Activated CD4-positive, alpha-beta T cell treated with anti-CD3 and anti-CD28 coated beads, Interleukin-2, amount 10 ng/mL, durations not matched to agents 7 days and 5 days (primary cell): ENCODE results near the gene FAM110D. TPM values are rescaled to one million over a fixed set of nuclear protein-coding genes. Genes with fewer than 3 reads are reported as not detected.

Source experiments
- CTCF ChIA-PET: fragments of 350-600 bp; sonication (Branson Sonifier 250); formaldehyde crosslinking; loops from one replicate; lab custom pipeline; 2021; ENCODE audit warnings: antibody characterized with exemption; lab: Charles Lee
- POLR2A ChIA-PET: fragments of 350-600 bp; sonication (Branson Sonifier 250); formaldehyde crosslinking; loops from one replicate; lab custom pipeline; 2021; ENCODE audit warnings: antibody characterized with exemption; lab: Charles Lee
- DNase-seq: peaks from one replicate; pipeline ENCODE4 v3.0.0-alpha.2; 2020
- H3K27ac Mint-ChIP-seq: one replicate; pipeline ENCODE4 v1.8.0; 2021; ENCODE audit warnings: mild to moderate bottlenecking, moderate library complexity, mixed read lengths
- H3K27me3 Mint-ChIP-seq: one replicate; pipeline ENCODE4 v1.8.0; 2021; ENCODE audit warnings: mixed read lengths
- H3K36me3 Mint-ChIP-seq: one replicate; pipeline ENCODE4 v1.8.0; 2021; ENCODE audit warnings: low read depth, mixed read lengths
- H3K4me1 Mint-ChIP-seq: one replicate; pipeline ENCODE4 v1.8.0; 2021; ENCODE audit warnings: mixed read lengths
- H3K4me3 Mint-ChIP-seq: one replicate; pipeline ENCODE4 v1.8.0; 2021; ENCODE audit warnings: mild to moderate bottlenecking, moderate library complexity, mixed read lengths
- H3K9me3 Mint-ChIP-seq: one replicate; pipeline ENCODE4 v1.8.0; 2021; ENCODE audit warnings: mixed read lengths
- total RNA-seq, 2 experiments: library from RNA; stranded (reverse); gene quantifications; one replicate each; pipeline ENCODE4 v1.2.3, GENCODE V29; 2021

The FAM110D gene
- total RNA-seq, 2 experiments from 2014 or later = not detected

- no peak for DNase-seq
- Mint-ChIP-seq H3K27ac (no peak overlapping the region), H3K36me3 (no peaks in the 10 kb centered on the region), H3K9me3 (no peaks in the 10 kb centered on the region), H3K4me1 (peaks cover 17% of the 10 kb centered on the region), H3K4me3 (no peak overlapping the region), H3K27me3 (no peaks in the 10 kb centered on the region)
- ChIA-PET CTCF (no interaction called here), POLR2A (no interaction called here)
Measured at GRCh38 chr1:26134466-26134865, 24.4 kb upstream of the FAM110D start.

- no peaks in the 10 kb centered on the region for H3K9me3 Mint-ChIP-seq
- peak overlapping the region; percentile 18 for H3K4me3 Mint-ChIP-seq
- no peaks in the 10 kb centered on the region for H3K36me3 Mint-ChIP-seq
- peaks cover 16% of the 10 kb centered on the region for H3K4me1 Mint-ChIP-seq
- ChIA-PET CTCF (interaction anchor here (0.6 to 2.3 kb wide), 11 partner anchors 11 to 275 kb away, joined by 3 to 14 read pairs (median 4); partner anchors contain the start of genes ZNF593 and ZNF593OS), POLR2A (interaction anchor here (0.8 to 1.1 kb wide), 3 partner anchors 12 to 331 kb away, joined by 3 to 7 read pairs (median 4); partner anchors contain the start of gene PDIK1L)
- H3K27ac Mint-ChIP-seq = peak overlapping the region; percentile 44
- no peaks in the 10 kb centered on the region for H3K27me3 Mint-ChIP-seq
- DNase-seq = no peak
Measured at GRCh38 chr1:26138974-26139558, 19.8 kb upstream of the FAM110D start.

- ChIA-PET CTCF (interaction anchor here (0.9 to 1.7 kb wide), 4 partner anchors 13 to 41 kb away, joined by 3 to 6 read pairs (median 3); no protein-coding TSS in a partner anchor), POLR2A (no interaction called here)
- no peak overlapping the region for H3K27ac Mint-ChIP-seq
- H3K4me3 Mint-ChIP-seq = no peak overlapping the region
- H3K9me3 Mint-ChIP-seq = no peaks in the 10 kb centered on the region
- no peaks in the 10 kb centered on the region for H3K36me3 Mint-ChIP-seq
- H3K4me1 Mint-ChIP-seq = peaks cover 18% of the 10 kb centered on the region
- H3K27me3 Mint-ChIP-seq = peaks cover 3% of the 10 kb centered on the region
- no peak for DNase-seq
Measured at GRCh38 chr1:26142159-26142558, 16.7 kb upstream of the FAM110D start.

- CTCF ChIA-PET = interaction anchor here (0.5 to 3.5 kb wide), 27 partner anchors 10 to 901 kb away, joined by 3 to 44 read pairs (median 5); partner anchors contain the start of genes CEP85, EXTL1, PDIK1L and ZNF593
- Mint-ChIP-seq H3K9me3 (no peaks in the 10 kb centered on the region), H3K27ac (no peak overlapping the region), H3K4me1 (peaks cover 2% of the 10 kb centered on the region), H3K4me3 (no peak overlapping the region), H3K27me3 (peaks cover 21% of the 10 kb centered on the region), H3K36me3 (no peaks in the 10 kb centered on the region)
- peak; percentile 83 for DNase-seq
- POLR2A ChIA-PET = interaction anchor here (1.0 kb wide), 1 partner anchor 40 kb away, joined by 3 read pairs; no protein-coding TSS in a partner anchor
Measured at GRCh38 chr1:26145041-26145959, 13.6 kb upstream of the FAM110D start.

- peaks cover 21% of the 10 kb centered on the region for H3K27me3 Mint-ChIP-seq
- H3K9me3 Mint-ChIP-seq = no peaks in the 10 kb centered on the region
- H3K4me3 Mint-ChIP-seq = no peak overlapping the region
- DNase-seq = no peak
- H3K4me1 Mint-ChIP-seq = peaks cover 2% of the 10 kb centered on the region
- H3K27ac Mint-ChIP-seq = no peak overlapping the region
- no peaks in the 10 kb centered on the region for H3K36me3 Mint-ChIP-seq
- CTCF ChIA-PET = interaction anchor here (0.6 to 3.5 kb wide), 14 partner anchors 18 to 486 kb away, joined by 3 to 44 read pairs (median 6); partner anchors contain the start of gene ZNF593
- POLR2A ChIA-PET = no interaction called here
Measured at GRCh38 chr1:26145960-26146294, 13.0 kb upstream of the FAM110D start.

- DNase-seq = no peak
- ChIA-PET CTCF (interaction anchor here (0.6 to 0.7 kb wide), 2 partner anchors 40 to 46 kb away, joined by 3 read pairs; no protein-coding TSS in a partner anchor), POLR2A (no interaction called here)
- Mint-ChIP-seq H3K9me3 (no peaks in the 10 kb centered on the region), H3K4me1 (peaks cover 2% of the 10 kb centered on the region), H3K27ac (no peak overlapping the region), H3K36me3 (no peaks in the 10 kb centered on the region), H3K4me3 (no peak overlapping the region), H3K27me3 (peaks cover 31% of the 10 kb centered on the region)
Measured at GRCh38 chr1:26148887-26149286, 10.0 kb upstream of the FAM110D start.

GRCh38 chr1:26153966-26154532, 4.8 kb upstream of the FAM110D start:
- Mint-ChIP-seq H3K27ac (no peak overlapping the region), H3K4me1 (peaks cover 3% of the 10 kb centered on the region), H3K9me3 (no peaks in the 10 kb centered on the region), H3K4me3 (no peak overlapping the region), H3K27me3 (peaks cover 52% of the 10 kb centered on the region), H3K36me3 (no peaks in the 10 kb centered on the region)
- no peak for DNase-seq
- POLR2A ChIA-PET = no interaction called here
- CTCF ChIA-PET = interaction anchor here (4.0 kb wide), 1 partner anchor 10 kb away, joined by 21 read pairs; no protein-coding TSS in a partner anchor

GRCh38 chr1:26154750-26155149, 4.1 kb upstream of the FAM110D start:
- Mint-ChIP-seq H3K4me3 (no peak overlapping the region), H3K27me3 (peaks cover 55% of the 10 kb centered on the region), H3K27ac (no peak overlapping the region), H3K9me3 (no peaks in the 10 kb centered on the region), H3K4me1 (peaks cover 3% of the 10 kb centered on the region), H3K36me3 (no peaks in the 10 kb centered on the region)
- DNase-seq = no peak
- ChIA-PET POLR2A (interaction anchor here (0.6 kb wide), 1 partner anchor 120 kb away, joined by 3 read pairs; no protein-coding TSS in a partner anchor), CTCF (interaction anchor here (0.6 to 4.0 kb wide), 6 partner anchors 10 to 262 kb away, joined by 3 to 21 read pairs (median 4); partner anchors contain the start of gene ZNF593)

GRCh38 chr1:26155370-26156284, 3.3 kb upstream of the FAM110D start:
- peaks cover 3% of the 10 kb centered on the region for H3K4me1 Mint-ChIP-seq
- POLR2A ChIA-PET = interaction anchor here (0.6 kb wide), 1 partner anchor 119 kb away, joined by 3 read pairs; no protein-coding TSS in a partner anchor
- H3K27ac Mint-ChIP-seq = no peak overlapping the region
- CTCF ChIA-PET = interaction anchor here (0.7 to 4.0 kb wide), 6 partner anchors 11 to 261 kb away, joined by 3 to 21 read pairs (median 5); partner anchors contain the start of genes SH3BGRL3 and ZNF593
- H3K4me3 Mint-ChIP-seq = no peak overlapping the region
- no peak for DNase-seq
- no peaks in the 10 kb centered on the region for H3K9me3 Mint-ChIP-seq
- no peaks in the 10 kb centered on the region for H3K36me3 Mint-ChIP-seq
- peaks cover 51% of the 10 kb centered on the region for H3K27me3 Mint-ChIP-seq

- H3K27ac Mint-ChIP-seq = no peak overlapping the region
- H3K27me3 Mint-ChIP-seq = peaks cover 54% of the 10 kb centered on the region
- H3K4me1 Mint-ChIP-seq = peaks cover 3% of the 10 kb centered on the region
- no peak for DNase-seq
- CTCF ChIA-PET = interaction anchor here (1.0 to 4.0 kb wide), 6 partner anchors 12 to 261 kb away, joined by 4 to 21 read pairs (median 6); partner anchors contain the start of genes C1orf232, SH3BGRL3 and ZNF593
- H3K9me3 Mint-ChIP-seq = no peaks in the 10 kb centered on the region
- POLR2A ChIA-PET = interaction anchor here (0.6 kb wide), 1 partner anchor 87 kb away, joined by 5 read pairs; no protein-coding TSS in a partner anchor
- no peak overlapping the region for H3K4me3 Mint-ChIP-seq
- H3K36me3 Mint-ChIP-seq = no peaks in the 10 kb centered on the region
Measured at GRCh38 chr1:26156285-26157038, 2.4 kb upstream of the FAM110D start.
